Measurements from ENCODE around the gene PUDP.

- TF ChIP-seq POLR2AphosphoS5 (IDR thresholded peaks at IDR 0.05), result no peak
- TF ChIP-seq, protein P1, sequence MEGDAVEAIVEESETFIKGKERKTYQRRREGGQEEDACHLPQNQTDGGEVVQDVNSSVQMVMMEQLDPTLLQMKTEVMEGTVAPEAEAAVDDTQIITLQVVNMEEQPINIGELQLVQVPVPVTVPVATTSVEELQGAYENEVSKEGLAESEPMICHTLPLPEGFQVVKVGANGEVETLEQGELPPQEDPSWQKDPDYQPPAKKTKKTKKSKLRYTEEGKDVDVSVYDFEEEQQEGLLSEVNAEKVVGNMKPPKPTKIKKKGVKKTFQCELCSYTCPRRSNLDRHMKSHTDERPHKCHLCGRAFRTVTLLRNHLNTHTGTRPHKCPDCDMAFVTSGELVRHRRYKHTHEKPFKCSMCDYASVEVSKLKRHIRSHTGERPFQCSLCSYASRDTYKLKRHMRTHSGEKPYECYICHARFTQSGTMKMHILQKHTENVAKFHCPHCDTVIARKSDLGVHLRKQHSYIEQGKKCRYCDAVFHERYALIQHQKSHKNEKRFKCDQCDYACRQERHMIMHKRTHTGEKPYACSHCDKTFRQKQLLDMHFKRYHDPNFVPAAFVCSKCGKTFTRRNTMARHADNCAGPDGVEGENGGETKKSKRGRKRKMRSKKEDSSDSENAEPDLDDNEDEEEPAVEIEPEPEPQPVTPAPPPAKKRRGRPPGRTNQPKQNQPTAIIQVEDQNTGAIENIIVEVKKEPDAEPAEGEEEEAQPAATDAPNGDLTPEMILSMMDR (IDR thresholded peaks at IDR 0.05), result no peak
These were observed 14.9 kb downstream of the PUDP start for GRCh38 chrX:7133050-7133440.
